IPS DF 6.9 (cell line): Measurements from ENCODE around the gene FBXL19.
"Not testable (repeated sequence)": the region's sequence is repeated elsewhere in the genome, so short reads cannot be mapped to it uniquely, and the experiment has no call there.

Experiments
- DNase-seq: peaks from one replicate; pipeline ENCODE4 v3.0.0-alpha.2; 2013; ENCODE audit warnings: low read depth, low spot score
- H3K27ac ChIP-seq: one replicate; pipeline ENCODE4 v1.5.1; 2013; ENCODE audit warnings: low read length, control low read depth
- H3K27me3 ChIP-seq: 2 replicates; pipeline ENCODE4 v1.6.1; 2013; ENCODE audit warnings: mild to moderate bottlenecking, low read length; ENCODE audit not compliant: control insufficient read depth, insufficient read depth
- H3K36me3 ChIP-seq: 2 replicates; pipeline ENCODE4 v1.6.1; 2013; ENCODE audit warnings: low read length; ENCODE audit not compliant: control insufficient read depth, insufficient read depth
- H3K4me1 ChIP-seq: 2 replicates; pipeline ENCODE4 v1.6.1; 2013; ENCODE audit warnings: low read length; ENCODE audit not compliant: control insufficient read depth, insufficient read depth
- H3K4me3 ChIP-seq: 2 replicates; pipeline ENCODE4 v1.5.1; 2013; ENCODE audit warnings: mild to moderate bottlenecking, low read length
- H3K9me3 ChIP-seq: 2 replicates; pipeline ENCODE4 v1.6.1; 2013; ENCODE audit warnings: low read length, inconsistent platforms; ENCODE audit not compliant: control insufficient read depth, insufficient read depth
- WGBS: extraction: QIAGEN DNeasy Blood & Tissue Kit; methylation state at CpG from one replicate; pipeline ENCODE4 v1.1.7; 2013; ENCODE audit warnings: mixed read lengths, missing lambda C conversion rate; ENCODE audit not compliant: insufficient read length, insufficient coverage; 5-methylcytosine and 5-hydroxymethylcytosine counted together

The FBXL19 gene

DNA sequence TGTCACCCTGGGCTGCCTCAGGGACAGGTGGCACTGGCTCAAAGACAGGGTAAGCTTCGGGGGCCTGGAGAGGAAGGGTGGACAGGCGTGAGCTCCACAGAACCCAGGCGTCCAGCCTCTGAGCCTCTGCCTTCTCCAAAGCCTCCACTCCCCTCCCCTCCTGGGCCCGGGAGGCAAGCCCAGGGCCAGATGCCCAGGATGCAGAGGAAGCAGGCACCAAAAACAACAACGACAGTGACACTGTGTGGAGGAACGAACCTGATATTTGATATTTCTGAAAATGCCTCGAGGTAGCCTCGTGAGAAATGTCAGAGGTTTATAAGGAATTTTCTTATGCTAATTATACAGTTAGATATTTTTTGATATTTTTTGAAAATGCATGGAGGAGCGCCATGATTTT lies 35.4 kb upstream of the FBXL19 start:
- H3K27ac ChIP-seq, result no peak overlapping the region
- DNase-seq, result no peak
- H3K27me3 ChIP-seq, result no peaks in the 10 kb centered on the region
- peaks cover 3% of the 10 kb centered on the region; the same call in 1 of the 2 replicates for H3K36me3 ChIP-seq
- no peaks in the 10 kb centered on the region for H3K4me1 ChIP-seq
- WGBS, result no CpG with 5 or more reads among the region's 9 CpGs
- no peak overlapping the region for H3K4me3 ChIP-seq
- H3K9me3 ChIP-seq, result no peaks in the 10 kb centered on the region

DNA sequence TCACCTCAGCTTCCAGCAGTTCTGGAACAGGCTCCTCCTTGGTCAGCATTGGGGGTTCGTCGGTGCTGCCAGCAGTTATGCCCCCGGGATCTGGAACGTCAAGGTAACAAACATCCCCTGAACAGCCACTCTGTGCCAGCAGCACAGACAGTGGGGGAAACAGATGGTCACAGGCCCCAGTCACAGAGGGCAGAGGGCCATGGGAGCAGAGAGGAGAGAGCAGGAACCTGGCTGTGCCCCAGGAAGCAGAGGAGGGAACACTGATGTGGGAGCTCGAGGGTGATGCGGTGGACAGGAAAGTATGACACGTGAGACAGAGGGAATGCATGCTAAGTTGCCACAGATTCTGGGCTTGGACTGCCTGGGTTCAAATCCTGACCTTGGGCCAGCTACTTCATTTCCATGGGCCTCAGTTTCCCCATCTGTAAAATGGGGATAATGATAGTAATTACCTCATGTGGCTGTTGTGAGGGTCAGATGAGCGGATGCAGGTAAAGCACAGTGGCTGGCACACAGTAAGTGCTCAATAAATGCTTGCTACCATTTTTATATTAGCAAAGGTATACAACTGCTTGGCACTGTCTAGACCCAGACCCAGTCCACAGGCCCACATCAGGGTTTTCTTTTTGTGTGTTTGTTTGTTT lies 34.4 kb upstream of the FBXL19 start:
- no peaks in the 10 kb centered on the region for H3K27me3 ChIP-seq
- no peaks in the 10 kb centered on the region for H3K9me3 ChIP-seq
- H3K4me3 ChIP-seq, result no peak overlapping the region
- WGBS, result no CpG with 5 or more reads among the region's 8 CpGs
- peaks cover 3% of the 10 kb centered on the region; the same call in 1 of the 2 replicates for H3K36me3 ChIP-seq
- no peak for DNase-seq
- 0 out of 2 replicates have a peak, but pooled peaks cover 2% of the 10 kb centered on the region for H3K4me1 ChIP-seq
- no peak overlapping the region for H3K27ac ChIP-seq

DNA sequence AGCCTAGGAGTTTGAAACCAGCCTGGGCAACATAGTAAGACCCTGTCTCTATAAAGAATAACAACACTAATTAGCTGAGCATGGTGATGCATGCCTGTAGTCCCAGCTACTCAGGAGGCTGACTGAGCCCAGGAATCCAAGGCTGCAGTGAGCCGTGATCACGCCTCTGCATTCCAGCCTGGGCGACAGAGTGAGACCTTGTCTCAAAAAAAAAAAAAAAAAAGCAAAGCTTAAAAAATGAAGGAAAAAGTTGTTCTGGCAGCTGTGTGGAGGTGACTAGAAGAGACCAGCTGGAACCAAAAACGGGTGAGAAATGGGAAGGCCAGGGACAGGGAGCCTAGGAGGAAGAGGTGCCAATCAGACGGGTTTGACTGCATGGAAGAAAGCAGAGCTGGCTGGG lies 33.7 kb upstream of the FBXL19 start:
- no peak overlapping the region for H3K27ac ChIP-seq
- H3K27me3 ChIP-seq, result no peaks in the 10 kb centered on the region
- H3K4me1 ChIP-seq, result 0 out of 2 replicates have a peak, but pooled peaks cover 2% of the 10 kb centered on the region
- H3K36me3 ChIP-seq, result peaks cover 3% of the 10 kb centered on the region; the same call in 1 of the 2 replicates
- no peak for DNase-seq
- no peaks in the 10 kb centered on the region for H3K9me3 ChIP-seq
- no peak overlapping the region for H3K4me3 ChIP-seq
- WGBS, result no CpG with 5 or more reads among the region's 5 CpGs

GRCh38 chr16:30891043-30891823 lies 32.1 kb upstream of the FBXL19 start:
- DNase-seq, H3K4me3 ChIP-seq, H3K27ac ChIP-seq, H3K27me3 ChIP-seq, H3K9me3 ChIP-seq, H3K4me1 ChIP-seq, H3K36me3 ChIP-seq: not testable (repeated sequence)
- WGBS, result no CpG with 5 or more reads among the region's 15 CpGs

- Histone ChIP-seq H3K4me1 (peaks cover 5% of the 10 kb centered on the region), H3K36me3 (no peaks in the 10 kb centered on the region), H3K9me3 (no peaks in the 10 kb centered on the region), H3K27ac (no peak overlapping the region), H3K4me3 (no peak overlapping the region; the same call in 1 of the 2 replicates), H3K27me3 (no peaks in the 10 kb centered on the region)
- no CpG with 5 or more reads among the region's 20 CpGs for WGBS
- no peak for DNase-seq
Measured at GRCh38 chr16:30892670-30893416, 30.5 kb upstream of the FBXL19 start.

DNA sequence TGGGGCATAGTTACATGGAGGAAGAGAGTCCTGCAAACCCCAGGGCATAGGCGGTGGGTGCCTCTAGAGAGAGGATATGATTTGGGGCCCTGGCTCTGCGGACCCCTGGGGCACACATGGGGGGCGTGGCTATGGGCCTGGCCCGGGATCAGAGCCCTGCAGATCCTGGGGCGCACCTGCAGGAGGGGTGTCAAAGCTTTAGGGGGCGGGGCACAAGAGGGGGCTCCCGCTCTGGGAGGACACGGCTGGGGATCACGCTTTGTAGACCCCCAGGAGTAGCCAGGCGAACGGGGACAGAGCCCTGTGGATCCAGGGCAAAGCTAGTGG lies 30.0 kb upstream of the FBXL19 start:
- H3K27me3 ChIP-seq, result no peaks in the 10 kb centered on the region
- H3K27ac ChIP-seq, result no peak overlapping the region
- peaks cover 5% of the 10 kb centered on the region for H3K4me1 ChIP-seq
- no peaks in the 10 kb centered on the region for H3K36me3 ChIP-seq
- no CpG with 5 or more reads among the region's 11 CpGs for WGBS
- no peaks in the 10 kb centered on the region for H3K9me3 ChIP-seq
- DNase-seq, result no peak
- peak overlapping the region; percentile 68 for H3K4me3 ChIP-seq

DNA sequence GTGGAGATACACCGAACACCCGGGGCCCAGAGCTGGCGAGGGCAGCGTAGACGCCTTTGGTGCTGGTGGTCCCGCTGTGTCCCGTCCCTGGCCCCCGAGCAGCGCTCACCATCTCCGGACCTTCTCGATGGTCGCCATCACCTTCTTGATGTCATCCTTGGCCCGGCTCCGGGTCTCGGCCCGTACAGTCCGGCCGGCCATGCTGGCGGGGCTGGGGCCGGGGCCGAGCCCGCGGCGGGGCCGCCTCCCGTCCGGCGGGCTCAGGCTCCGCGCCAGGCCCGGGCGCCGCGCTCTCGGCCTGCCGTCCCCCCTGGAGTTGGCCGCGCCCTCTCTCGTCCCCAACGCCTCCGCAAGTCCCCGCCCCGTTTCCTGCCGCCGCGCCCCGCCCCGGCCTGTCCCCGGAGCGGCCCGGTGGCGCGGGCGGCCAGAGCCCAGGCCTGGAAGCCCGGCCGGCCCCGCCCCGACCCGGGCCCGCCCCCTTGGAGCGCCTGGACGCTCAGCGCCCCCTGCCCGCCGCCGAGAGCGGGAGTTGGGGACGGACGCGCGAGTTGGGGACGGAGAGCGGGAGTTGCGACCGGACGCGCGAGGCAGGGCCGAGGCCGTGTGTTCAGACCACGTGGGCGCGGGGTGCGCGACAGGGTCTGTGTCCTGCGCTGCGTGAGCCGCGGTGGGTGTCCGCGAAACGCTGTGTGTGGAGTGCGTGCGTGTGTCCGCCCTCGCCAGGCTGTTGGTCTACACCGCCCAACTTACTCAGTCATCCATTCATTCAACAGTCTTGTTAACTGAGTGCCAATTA lies 29.4 kb upstream of the FBXL19 start, which contains the start of gene BCL7C:
TSS of gene BCL7C (minus strand) at position 334 of the 796 bp plus-strand sequence. CDS start at position 201, 133 bp downstream.
- Histone ChIP-seq H3K9me3 (no peaks in the 10 kb centered on the region), H3K36me3 (no peaks in the 10 kb centered on the region), H3K4me1 (peaks cover 5% of the 10 kb centered on the region), H3K27me3 (no peaks in the 10 kb centered on the region), H3K4me3 (peak within 1 kb of the TSS; percentile 68), H3K27ac (no peak within 1 kb of the TSS)
- no CpG with 5 or more reads among the region's 97 CpGs for WGBS
- DNase-seq, result no peak

DNA sequence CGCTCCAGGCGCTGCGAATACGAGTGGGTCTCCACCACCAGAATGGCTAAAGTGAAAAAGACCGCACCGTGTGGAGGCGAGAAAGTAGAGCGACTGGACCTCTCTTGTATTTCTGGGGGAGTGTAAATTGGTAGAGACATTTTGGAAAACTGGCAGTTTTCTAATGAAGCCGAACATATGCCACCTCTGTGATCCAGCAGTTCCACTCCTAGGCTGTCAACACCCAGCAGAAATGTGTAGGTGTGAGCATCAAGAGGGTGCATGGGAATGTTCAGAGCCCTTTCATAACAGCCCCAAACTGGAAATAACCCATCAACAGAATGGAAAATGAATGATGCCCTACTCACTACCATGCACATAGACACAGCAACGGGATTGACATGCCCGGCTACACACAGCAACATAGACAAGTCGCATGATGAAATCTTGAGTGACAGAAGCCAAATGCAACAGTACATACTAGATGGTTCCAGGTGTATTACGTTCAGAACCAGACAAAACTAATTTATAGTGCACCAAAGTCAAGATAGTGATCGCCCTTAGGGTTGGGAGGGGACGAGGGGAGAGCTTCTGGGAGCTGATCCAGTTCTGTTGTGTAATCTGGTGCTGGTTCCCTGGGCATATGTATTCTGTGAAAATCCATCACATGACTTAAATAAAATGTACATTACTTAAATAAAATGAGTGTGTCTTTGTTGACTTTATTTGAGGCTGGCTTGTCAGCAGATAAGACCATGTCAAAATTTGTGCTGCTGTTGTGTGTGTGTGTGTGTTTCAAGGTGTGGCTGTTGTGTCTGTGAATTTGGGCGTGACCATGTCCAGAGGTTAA lies 28.6 kb upstream of the FBXL19 start:
- Histone ChIP-seq H3K4me3 (peak overlapping the region; percentile 29; the same call in 1 of the 2 replicates), H3K27me3 (no peaks in the 10 kb centered on the region), H3K27ac (no peak overlapping the region), H3K9me3 (no peaks in the 10 kb centered on the region), H3K4me1 (peaks cover 5% of the 10 kb centered on the region), H3K36me3 (no peaks in the 10 kb centered on the region)
- DNase-seq, result no peak
- WGBS, result no CpG with 5 or more reads among the region's 16 CpGs

GRCh38 chr16:30895627-30896260 lies 27.6 kb upstream of the FBXL19 start:
- 100% methylated on average over 13 of the region's 32 CpGs for WGBS
- peak overlapping the region; percentile 56; the same call in 1 of the 2 replicates for H3K4me3 ChIP-seq
- H3K27ac ChIP-seq, result no peak overlapping the region
- H3K27me3 ChIP-seq, result no peaks in the 10 kb centered on the region
- no peaks in the 10 kb centered on the region for H3K9me3 ChIP-seq
- H3K36me3 ChIP-seq, result no peaks in the 10 kb centered on the region
- peaks cover 5% of the 10 kb centered on the region for H3K4me1 ChIP-seq
- no peak for DNase-seq
